K562 (cell line): ENCODE results near the gene LRRC61. TPM values are rescaled to one million over a fixed set of nuclear protein-coding genes. Genes with fewer than 3 reads are reported as not detected.

Experiments
- DNMT1 ChIP-seq: fragments of 450-650 bp; IDR thresholded peaks from 2 replicates; pipeline ENCODE4 v1.6.1; 2016; ENCODE audit warnings: antibody characterized with exemption, mild to moderate bottlenecking
- ERF ChIP-seq: fragments of 450-650 bp; formaldehyde crosslinking; IDR thresholded peaks from 2 replicates; pipeline ENCODE4 v1.4.0; 2020; ENCODE audit warnings: mild to moderate bottlenecking, mixed read lengths
- HMG20A ChIP-seq: fragments of 450-650 bp; formaldehyde crosslinking; conservative IDR thresholded peaks from 2 replicates; pipeline ENCODE4 v1.4.0; 2020; ENCODE audit warnings: mild to moderate bottlenecking, mixed read lengths
- ILK ChIP-seq: fragments of 450-650 bp; IDR thresholded peaks from 2 replicates; pipeline ENCODE4 v1.6.1; 2016; ENCODE audit warnings: missing genetic modification characterization, low read depth, mild to moderate bottlenecking, missing compliant biosample characterization, moderate library complexity, borderline replicate concordance
- KLF10 ChIP-seq: fragments of 250-450 bp; sonication (Bioruptor Pico); IDR thresholded peaks from 2 replicates; pipeline ENCODE4 v1.6.1; 2021; ENCODE audit warnings: matching md5 sums
- KLF6 ChIP-seq: fragments of 250-450 bp; sonication (Bioruptor Pico); IDR thresholded peaks from 2 replicates; pipeline ENCODE4 v1.4.0; 2020; ENCODE audit warnings: mild to moderate bottlenecking, moderate library complexity, borderline replicate concordance
- MBD2 ChIP-seq: sonication (generic); IDR thresholded peaks from 2 replicates; pipeline ENCODE4 v1.6.1; 2016; ENCODE audit warnings: low read depth, borderline replicate concordance
- NR2C1 ChIP-seq, 2 experiments: fragments of 450-650 bp; IDR thresholded peaks; 2 replicates each; pipeline ENCODE4 v1.6.1; 2017; ENCODE audit warnings: mild to moderate bottlenecking in 2 of 2, antibody characterized with exemption in 1 of 2, inconsistent platforms in 1 of 2, missing compliant biosample characterization in 1 of 2, missing genetic modification characterization in 1 of 2
- POLR2A ChIP-seq: fragments of 450-650 bp; conservative IDR thresholded peaks from 2 replicates; pipeline ENCODE4 v1.6.1; 2016
- POLR2AphosphoS2 ChIP-seq: IDR thresholded peaks from 2 replicates; pipeline ENCODE4 v1.6.1; 2012; ENCODE audit warnings: low read length, improper control_type of control experiment
- PRPF4 ChIP-seq: fragments of 200-400 bp; formaldehyde crosslinking; IDR thresholded peaks from one replicate; pipeline ENCODE4 v1.6.1; 2017; ENCODE audit warnings: low read length, low read depth, mild to moderate bottlenecking; ENCODE audit not compliant: insufficient read depth, poor library complexity, severe bottlenecking
- RBFOX2 ChIP-seq: fragments of 200-400 bp; formaldehyde crosslinking; IDR thresholded peaks from 2 replicates; pipeline ENCODE4 v1.6.1; 2017; ENCODE audit warnings: low read depth, mild to moderate bottlenecking, low read length, moderate library complexity
- RNF219 ChIP-seq: fragments of 250-450 bp; sonication (Bioruptor Pico); IDR thresholded peaks from 2 replicates; pipeline ENCODE4 v1.5.0; 2022; ENCODE audit warnings: mild to moderate bottlenecking
- ZNF134 ChIP-seq: fragments of 250-450 bp; sonication (Bioruptor Pico); conservative IDR thresholded peaks from 2 replicates; pipeline ENCODE4 v1.4.0; 2020
- ZNF316 ChIP-seq: fragments of 450-650 bp; IDR thresholded peaks from 2 replicates; pipeline ENCODE4 v1.6.1; 2016
- ZNF589 ChIP-seq: fragments of 200-800 bp; sonication (Bioruptor generic); IDR thresholded peaks from 2 replicates; pipeline ENCODE4 v1.6.1; 2016; ENCODE audit warnings: low read depth, missing genetic modification characterization, missing compliant biosample characterization
- ZNF76 ChIP-seq: fragments of 250-450 bp; sonication (Bioruptor Pico); IDR thresholded peaks from 2 replicates; pipeline ENCODE4 v1.4.0; 2020; ENCODE audit warnings: mild to moderate bottlenecking, moderate library complexity, borderline replicate concordance
- polyA plus RNA-seq, 8 experiments: library from polyadenylated mRNA; depleted of rRNA in 4 of 8; stranded (reverse) in 5 of 8; unstranded in 3 of 8; fragments of >200 nt; fragmentation: Nextera tagmentation in 2 of 8; fragmentation: Illumina TruSeq in 1 of 8; extraction: Ambion mirVana in 2 of 8; extraction: Trizol in 1 of 8; gene quantifications; 2 replicates each; pipeline versions ENCODE4 v1.2.1 to v1.2.3, GENCODE V29; 2011 to 2014; ENCODE audit warnings: inconsistent platforms in 1 of 8, missing spikeins in 1 of 8
- total RNA-seq, 7 experiments: library from RNA; depleted of rRNA in 6 of 7; stranded (reverse); fragments of >200 nt in 6 of 7; fragmentation: Illumina TruSeq in 2 of 7; extraction: Trizol in 2 of 7; gene quantifications; 2 replicates each; pipeline versions ENCODE4 v1.2.1 to v1.2.3, GENCODE V29; 2011 to 2021; ENCODE audit warnings: low replicate concordance in 1 of 7
- TF ChIP-seq, protein P1 (sequence below): fragments of 450-650 bp; IDR thresholded peaks from 2 replicates; pipeline ENCODE4 v1.6.1; 2016; ENCODE audit warnings: antibody characterized with exemption
- TF ChIP-seq, protein P2 (sequence below): fragments of 250-450 bp; sonication (Bioruptor Pico); IDR thresholded peaks from 2 replicates; pipeline ENCODE4 v1.4.0; 2020; ENCODE audit warnings: borderline replicate concordance
- TF ChIP-seq, protein P3 (sequence below): fragments of 450-650 bp; formaldehyde crosslinking; conservative IDR thresholded peaks from 2 replicates; pipeline ENCODE4 v1.4.0; 2022; ENCODE audit warnings: mild to moderate bottlenecking, missing genetic modification characterization
- TF ChIP-seq, protein P4 (sequence below), 2 experiments: fragments of 450-650 bp in 1 of 2; sonication (generic) in 1 of 2; formaldehyde crosslinking; conservative IDR thresholded peaks; 2 replicates each; pipeline versions ENCODE4 v1.4.0 to v1.8.1; 2020 to 2022; ENCODE audit warnings: mild to moderate bottlenecking in 1 of 2, missing genetic modification reagents in 1 of 2

LRRC61 gene
- total and polyA plus RNA-seq, 9 of the 15 experiments (the other 6 are each of a cell fraction or from before 2014, with no cell fraction given), result 1.3 to 55.2 (median 35.2) TPM

DNA sequence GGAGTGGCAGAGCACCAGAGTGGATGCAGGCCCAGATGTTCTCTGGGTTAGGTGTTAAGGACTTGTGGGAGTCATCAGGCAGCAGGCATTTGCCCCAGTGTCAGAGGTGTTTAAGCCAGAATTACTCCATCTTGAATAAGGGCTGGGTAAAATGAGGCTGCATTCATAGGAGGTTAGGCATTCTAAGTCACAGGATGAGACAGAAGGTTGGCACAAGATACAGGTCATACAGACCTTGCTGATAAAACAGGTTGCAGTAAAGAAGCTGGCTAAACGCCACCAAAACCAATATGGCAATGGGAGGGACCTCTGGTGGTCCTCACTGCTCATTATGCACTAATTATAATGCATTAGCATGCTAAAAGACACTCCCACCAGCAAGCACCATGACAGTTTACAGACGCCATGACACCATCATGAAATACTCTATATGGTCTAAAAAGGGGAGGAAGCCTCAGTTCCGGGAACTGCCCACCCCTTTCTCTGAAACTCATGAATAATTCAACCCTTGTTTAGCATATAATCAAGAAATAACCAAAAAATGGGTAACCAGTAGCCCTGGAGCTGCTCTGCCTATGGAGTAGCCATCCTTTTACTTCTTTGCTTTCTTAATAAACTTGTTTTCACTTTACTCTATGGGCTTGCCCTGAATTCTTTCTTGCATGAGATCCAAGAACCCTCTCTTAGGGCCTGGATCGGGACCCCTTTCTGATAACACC is 882 bp upstream of the LRRC61 start (continued):
- TF ChIP-seq, protein P1, sequence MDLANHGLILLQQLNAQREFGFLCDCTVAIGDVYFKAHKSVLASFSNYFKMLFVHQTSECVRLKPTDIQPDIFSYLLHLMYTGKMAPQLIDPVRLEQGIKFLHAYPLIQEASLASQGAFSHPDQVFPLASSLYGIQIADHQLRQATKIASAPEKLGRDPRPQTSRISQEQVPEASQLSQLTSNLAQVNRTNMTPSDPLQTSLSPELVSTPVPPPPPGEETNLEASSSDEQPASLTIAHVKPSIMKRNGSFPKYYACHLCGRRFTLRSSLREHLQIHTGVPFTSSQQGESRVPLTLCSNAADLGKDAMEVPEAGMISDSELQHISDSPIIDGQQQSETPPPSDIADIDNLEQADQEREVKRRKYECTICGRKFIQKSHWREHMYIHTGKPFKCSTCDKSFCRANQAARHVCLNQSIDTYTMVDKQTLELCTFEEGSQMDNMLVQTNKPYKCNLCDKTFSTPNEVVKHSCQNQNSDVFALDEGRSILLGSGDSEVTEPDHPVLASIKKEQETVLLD, result no peak; the same call in 1 of the 2 replicates
- no peak for TF ChIP-seq KLF10 (CRISPR knock-in tag)
- TF ChIP-seq, protein P2, sequence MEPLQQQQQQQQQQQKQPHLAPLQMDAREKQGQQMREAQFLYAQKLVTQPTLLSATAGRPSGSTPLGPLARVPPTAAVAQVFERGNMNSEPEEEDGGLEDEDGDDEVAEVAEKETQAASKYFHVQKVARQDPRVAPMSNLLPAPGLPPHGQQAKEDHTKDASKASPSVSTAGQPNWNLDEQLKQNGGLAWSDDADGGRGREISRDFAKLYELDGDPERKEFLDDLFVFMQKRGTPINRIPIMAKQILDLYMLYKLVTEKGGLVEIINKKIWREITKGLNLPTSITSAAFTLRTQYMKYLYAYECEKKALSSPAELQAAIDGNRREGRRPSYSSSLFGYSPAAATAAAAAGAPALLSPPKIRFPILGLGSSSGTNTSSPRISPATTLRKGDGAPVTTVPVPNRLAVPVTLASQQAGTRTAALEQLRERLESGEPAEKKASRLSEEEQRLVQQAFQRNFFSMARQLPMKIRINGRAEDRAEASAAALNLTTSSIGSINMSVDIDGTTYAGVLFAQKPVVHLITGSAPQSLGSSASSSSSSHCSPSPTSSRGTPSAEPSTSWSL (CRISPR knock-in tag), result peak; percentile 79; the same call in 1 of the 2 replicates
- TF ChIP-seq ZNF589, result 0 out of 2 replicates have a peak, but pooled peaks have one; percentile 46
- TF ChIP-seq MBD2, result no peak
- TF ChIP-seq, protein P3, sequence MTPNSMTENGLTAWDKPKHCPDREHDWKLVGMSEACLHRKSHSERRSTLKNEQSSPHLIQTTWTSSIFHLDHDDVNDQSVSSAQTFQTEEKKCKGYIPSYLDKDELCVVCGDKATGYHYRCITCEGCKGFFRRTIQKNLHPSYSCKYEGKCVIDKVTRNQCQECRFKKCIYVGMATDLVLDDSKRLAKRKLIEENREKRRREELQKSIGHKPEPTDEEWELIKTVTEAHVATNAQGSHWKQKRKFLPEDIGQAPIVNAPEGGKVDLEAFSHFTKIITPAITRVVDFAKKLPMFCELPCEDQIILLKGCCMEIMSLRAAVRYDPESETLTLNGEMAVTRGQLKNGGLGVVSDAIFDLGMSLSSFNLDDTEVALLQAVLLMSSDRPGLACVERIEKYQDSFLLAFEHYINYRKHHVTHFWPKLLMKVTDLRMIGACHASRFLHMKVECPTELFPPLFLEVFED (CRISPR knock-in tag), result no peak
- peak; percentile 84 for TF ChIP-seq ILK
- TF ChIP-seq ERF, result peak; percentile 87; the same call in 1 of the 2 replicates
- peak; percentile 89 for TF ChIP-seq ZNF76 (CRISPR knock-in tag)
- no peak for TF ChIP-seq PRPF4
- peak; percentile 42; the same call in 1 of the 2 replicates for TF ChIP-seq POLR2AphosphoS2
- TF ChIP-seq POLR2A, result no peak; the same call in 1 of the 2 replicates
- TF ChIP-seq KLF6, result peak; percentile 92
- TF ChIP-seq RNF219 (CRISPR knock-in tag), result peak; percentile 85; the same call in 1 of the 2 replicates
- no peak for TF ChIP-seq HMG20A (CRISPR knock-in tag)
- TF ChIP-seq ZNF134 (CRISPR knock-in tag), result no peak
- TF ChIP-seq DNMT1, result no peak
- no peak for TF ChIP-seq RBFOX2
- TF ChIP-seq NR2C1 (IDR thresholded peaks at IDR 0.05), result no peak
- TF ChIP-seq NR2C1 (tag; IDR thresholded peaks at IDR 0.05), result peak; percentile 89
- peak; percentile 11; the same call in 1 of the 2 replicates for TF ChIP-seq ZNF316
- TF ChIP-seq, protein P4, sequence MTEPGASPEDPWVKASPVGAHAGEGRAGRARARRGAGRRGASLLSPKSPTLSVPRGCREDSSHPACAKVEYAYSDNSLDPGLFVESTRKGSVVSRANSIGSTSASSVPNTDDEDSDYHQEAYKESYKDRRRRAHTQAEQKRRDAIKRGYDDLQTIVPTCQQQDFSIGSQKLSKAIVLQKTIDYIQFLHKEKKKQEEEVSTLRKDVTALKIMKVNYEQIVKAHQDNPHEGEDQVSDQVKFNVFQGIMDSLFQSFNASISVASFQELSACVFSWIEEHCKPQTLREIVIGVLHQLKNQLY (CRISPR knock-in tag; conservative IDR thresholded peaks at IDR 0.05), result peak in 1 of 2 experiments; percentile 70; a peak in 1 of 4 replicates
